ENCODE results near the gene EPB41L4A. TPM values are rescaled to one million over a fixed set of nuclear protein-coding genes. Genes with fewer than 3 reads are reported as not detected.

EPB41L4A gene
- total and polyA plus RNA-seq, 2 donors (not counting 3 experiments of a cell fraction or from before 2014, with no cell fraction given), result 6.0 to 17.9 TPM

- no peak overlapping the region for H3K4me3 ChIP-seq (replicated peaks in 1 of 3; ENCODE audit: insufficient read depth in 1 of 3, low read depth in 1 of 3, low read length in 3 of 3)
- H3K36me3 ChIP-seq (ENCODE audit: control insufficient read depth in 2 of 2, extremely low read depth in 1 of 2, insufficient read depth in 2 of 2, low read length in 2 of 2), result no peaks in the 10 kb centered on the region
- H4K20me1 ChIP-seq (replicated peaks; ENCODE audit: control insufficient read depth, extremely low read depth, insufficient read depth, low read length), result no peaks in the 10 kb centered on the region
- TF ChIP-seq EZH2 (IDR thresholded peaks at IDR 0.05; ENCODE audit: borderline replicate concordance, low read depth, low read length, severe bottlenecking) (no peak), GATA2 (IDR thresholded peaks at IDR 0.05; ENCODE audit: insufficient read depth, insufficient read length, low read depth, low read length) (no peak), MAX (IDR thresholded peaks at IDR 0.05; ENCODE audit: insufficient read depth, insufficient read length) (no peak), MYC (IDR thresholded peaks at IDR 0.05; ENCODE audit: low read depth, low read length) (no peak), FOS (IDR thresholded peaks at IDR 0.05; ENCODE audit: borderline replicate concordance, insufficient read depth, low read length) (no peak), POLR2A (IDR thresholded peaks at IDR 0.05; ENCODE audit: low read depth, low read length) (no peak), JUN (IDR thresholded peaks at IDR 0.05; ENCODE audit: borderline replicate concordance, insufficient read depth, insufficient read length, low read depth) (no peak)
- TF ChIP-seq, protein P1, sequence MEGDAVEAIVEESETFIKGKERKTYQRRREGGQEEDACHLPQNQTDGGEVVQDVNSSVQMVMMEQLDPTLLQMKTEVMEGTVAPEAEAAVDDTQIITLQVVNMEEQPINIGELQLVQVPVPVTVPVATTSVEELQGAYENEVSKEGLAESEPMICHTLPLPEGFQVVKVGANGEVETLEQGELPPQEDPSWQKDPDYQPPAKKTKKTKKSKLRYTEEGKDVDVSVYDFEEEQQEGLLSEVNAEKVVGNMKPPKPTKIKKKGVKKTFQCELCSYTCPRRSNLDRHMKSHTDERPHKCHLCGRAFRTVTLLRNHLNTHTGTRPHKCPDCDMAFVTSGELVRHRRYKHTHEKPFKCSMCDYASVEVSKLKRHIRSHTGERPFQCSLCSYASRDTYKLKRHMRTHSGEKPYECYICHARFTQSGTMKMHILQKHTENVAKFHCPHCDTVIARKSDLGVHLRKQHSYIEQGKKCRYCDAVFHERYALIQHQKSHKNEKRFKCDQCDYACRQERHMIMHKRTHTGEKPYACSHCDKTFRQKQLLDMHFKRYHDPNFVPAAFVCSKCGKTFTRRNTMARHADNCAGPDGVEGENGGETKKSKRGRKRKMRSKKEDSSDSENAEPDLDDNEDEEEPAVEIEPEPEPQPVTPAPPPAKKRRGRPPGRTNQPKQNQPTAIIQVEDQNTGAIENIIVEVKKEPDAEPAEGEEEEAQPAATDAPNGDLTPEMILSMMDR (IDR thresholded peaks at IDR 0.05; ENCODE audit: extremely low read depth in 1 of 2, insufficient read depth in 1 of 2, low read depth in 1 of 2, low read length in 2 of 2), result no peak
- POLR2A ChIA-PET, result no interaction called here
- no peak overlapping the region for H2AFZ ChIP-seq (ENCODE audit: low read depth, low read length)
- peaks cover 8% of the 10 kb centered on the region for H3K4me1 ChIP-seq (ENCODE audit: control insufficient read depth, extremely low read depth, insufficient read depth, low read length)
- no peak overlapping the region for H3K9ac ChIP-seq (replicated peaks; ENCODE audit: extremely low read depth, insufficient read depth, low read length)
- no peaks in the 10 kb centered on the region for H3K9me1 ChIP-seq (replicated peaks; ENCODE audit: control insufficient read depth, extremely low read depth, insufficient read depth, low read length)
- BruUV-seq (replicated peaks), result no TSS peak
- H3K27ac ChIP-seq (ENCODE audit: insufficient read depth, low read depth, low read length), result no peak overlapping the region
- no peak overlapping the region for H3K4me2 ChIP-seq (ENCODE audit: insufficient read depth, low read length)
- H3K9me3 ChIP-seq (replicated peaks; ENCODE audit: control insufficient read depth, insufficient read depth, low read length), result no peaks in the 10 kb centered on the region
- CTCF ChIA-PET, result interaction anchor here (1.8 kb wide), 1 partner anchor 11 kb away, joined by 4 read pairs; no protein-coding TSS in a partner anchor
- DNase-seq (ENCODE audit: low read depth, low spot score), result no peak
- no peak for FAIRE-seq
- intact Hi-C loops (cut with micrococcal nuclease) (no loop called here), dilution Hi-C loops (cut with MboI; ENCODE audit: extremely low pct_ligation_motif_present, low sequenced_read_pairs) (no loop called here)
- H3K79me2 ChIP-seq (ENCODE audit: control insufficient read depth, insufficient read depth, low read length), result no peaks in the 10 kb centered on the region
- H3K27me3 ChIP-seq (ENCODE audit: control insufficient read depth in 2 of 2, insufficient read depth in 2 of 2, low read length in 2 of 2), result no peaks in the 10 kb centered on the region
Observed at GRCh38 chr5:112356178-112356956, 62.7 kb downstream of the EPB41L4A start.
